Kasumi-1 (cell line): ENCODE data around the gene MGST2.

Experiments
- DNase-seq, 2 experiments: peaks; one replicate each; lab custom pipeline; 2025; lab: John Stamatoyannopoulos, UW

Gene MGST2

GRCh38 chr4:139738846-139739613 lies 73.4 kb downstream of the MGST2 start:
- DNase-seq = no peak

- no peak for DNase-seq
Measured at GRCh38 chr4:139740121-139740520, 74.5 kb downstream of the MGST2 start.

GRCh38 chr4:139740531-139741041 lies 75.0 kb downstream of the MGST2 start:
- peak; percentile 95 to 96 for DNase-seq

GRCh38 chr4:139743027-139743426 lies 77.4 kb downstream of the MGST2 start:
- no peak for DNase-seq

GRCh38 chr4:139744232-139744631 lies 78.6 kb downstream of the MGST2 start:
- DNase-seq = no peak

GRCh38 chr4:139745111-139745639 lies 79.6 kb downstream of the MGST2 start:
- no peak for DNase-seq

GRCh38 chr4:139746431-139747171 lies 81.0 kb downstream of the MGST2 start:
- DNase-seq = peak in 1 of 2 experiments; percentile 37

- peak; percentile 14 to 42 for DNase-seq
Measured at GRCh38 chr4:139749338-139749737, 83.7 kb downstream of the MGST2 start.

GRCh38 chr4:139749835-139750498 lies 84.3 kb downstream of the MGST2 start:
- no peak for DNase-seq

GRCh38 chr4:139753686-139754085 lies 88.1 kb downstream of the MGST2 start:
- DNase-seq = no peak
